ENCODE data around the gene MTERF1. TPM values are rescaled to one million over a fixed set of nuclear protein-coding genes. Genes with fewer than 3 reads are reported as not detected.

The MTERF1 gene
- total RNA-seq, 2 donors from 2014 or later, result 15.5 to 17.5 TPM

DNA sequence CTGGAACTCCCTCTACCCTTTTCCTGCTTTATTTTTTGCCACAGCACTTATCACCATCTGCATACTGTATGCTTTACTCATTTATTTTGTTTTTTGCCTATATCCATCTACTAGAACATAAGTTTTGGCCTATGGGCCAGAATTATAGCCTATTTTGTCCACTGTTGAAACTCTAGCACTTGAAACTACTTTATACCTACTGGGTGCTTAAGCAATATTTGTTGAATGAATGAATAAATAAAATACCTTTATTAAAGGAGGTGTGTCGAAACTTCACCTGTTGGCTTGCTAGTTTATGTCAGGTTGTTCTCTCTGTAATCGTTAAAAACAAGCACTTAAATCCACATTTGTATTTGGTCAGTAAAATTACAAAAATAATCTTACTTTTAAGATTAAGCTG is 53.3 kb downstream of the MTERF1 start:
- H3K27ac ChIP-seq (ENCODE audit: low read depth, low read length), result no peak overlapping the region
- H3K9me3 ChIP-seq (ENCODE audit: control insufficient read depth, low read length), result peaks cover 22% of the 10 kb centered on the region
- no peak overlapping the region for H3K9ac ChIP-seq (ENCODE audit: extremely low read depth, low read length, poor library complexity, severe bottlenecking)
- no peaks in the 10 kb centered on the region for H3K36me3 ChIP-seq (ENCODE audit: control insufficient read depth, insufficient read depth, low read length)
- H3K27me3 ChIP-seq (ENCODE audit: control insufficient read depth, insufficient read depth, low read length, poor library complexity, severe bottlenecking), result no peaks in the 10 kb centered on the region
- Mint-ChIP-seq H3K4me3 (no peak overlapping the region), H3K36me3 (ENCODE audit: low read depth) (no peaks in the 10 kb centered on the region), H3K9me3 (no peaks in the 10 kb centered on the region), H3K27ac (no peak overlapping the region), H3K4me1 (peaks cover 22% of the 10 kb centered on the region), H3K27me3 (ENCODE audit: insufficient read depth) (peaks cover 4% of the 10 kb centered on the region)
- no peaks in the 10 kb centered on the region for H3K4me1 ChIP-seq (ENCODE audit: control insufficient read depth, insufficient read depth, low read length)
- no peak for DNase-seq
- no peak overlapping the region for H3K4me3 ChIP-seq (ENCODE audit: low read length)
- WGBS, 2 experiments (ENCODE audit: insufficient coverage in 1 of 2, insufficient read length in 1 of 2), result 79% methylated on average over 2 of the region's 2 CpGs; no CpG with 5 or more reads in 1 of the 2 experiments
- TF ChIP-seq, protein P1, sequence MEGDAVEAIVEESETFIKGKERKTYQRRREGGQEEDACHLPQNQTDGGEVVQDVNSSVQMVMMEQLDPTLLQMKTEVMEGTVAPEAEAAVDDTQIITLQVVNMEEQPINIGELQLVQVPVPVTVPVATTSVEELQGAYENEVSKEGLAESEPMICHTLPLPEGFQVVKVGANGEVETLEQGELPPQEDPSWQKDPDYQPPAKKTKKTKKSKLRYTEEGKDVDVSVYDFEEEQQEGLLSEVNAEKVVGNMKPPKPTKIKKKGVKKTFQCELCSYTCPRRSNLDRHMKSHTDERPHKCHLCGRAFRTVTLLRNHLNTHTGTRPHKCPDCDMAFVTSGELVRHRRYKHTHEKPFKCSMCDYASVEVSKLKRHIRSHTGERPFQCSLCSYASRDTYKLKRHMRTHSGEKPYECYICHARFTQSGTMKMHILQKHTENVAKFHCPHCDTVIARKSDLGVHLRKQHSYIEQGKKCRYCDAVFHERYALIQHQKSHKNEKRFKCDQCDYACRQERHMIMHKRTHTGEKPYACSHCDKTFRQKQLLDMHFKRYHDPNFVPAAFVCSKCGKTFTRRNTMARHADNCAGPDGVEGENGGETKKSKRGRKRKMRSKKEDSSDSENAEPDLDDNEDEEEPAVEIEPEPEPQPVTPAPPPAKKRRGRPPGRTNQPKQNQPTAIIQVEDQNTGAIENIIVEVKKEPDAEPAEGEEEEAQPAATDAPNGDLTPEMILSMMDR (conservative IDR thresholded peaks at IDR 0.05), result no peak

DNA sequence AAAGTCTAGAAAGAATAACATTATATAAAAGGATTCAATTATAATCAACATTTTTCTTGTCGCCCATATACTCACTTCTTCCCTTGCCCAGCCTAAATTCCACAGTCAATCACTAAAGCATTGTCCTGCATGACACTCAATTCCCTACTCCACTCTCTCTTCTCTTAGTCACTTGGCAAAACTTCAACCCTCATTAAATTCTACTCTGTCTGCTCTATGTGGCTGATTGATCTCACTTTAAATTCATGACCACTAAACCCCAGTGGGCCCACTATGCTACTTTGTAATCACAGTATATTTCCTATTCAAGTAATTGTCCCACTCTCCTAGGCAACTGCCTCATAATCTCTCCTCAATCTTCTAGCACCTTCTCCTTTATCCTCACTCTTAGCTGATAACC is 54.1 kb downstream of the MTERF1 start:
- no peak overlapping the region for H3K4me3 Mint-ChIP-seq
- Histone ChIP-seq H3K4me1 (ENCODE audit: control insufficient read depth, insufficient read depth, low read length) (no peaks in the 10 kb centered on the region), H3K27ac (ENCODE audit: low read depth, low read length) (no peak overlapping the region), H3K27me3 (ENCODE audit: control insufficient read depth, insufficient read depth, low read length, poor library complexity, severe bottlenecking) (no peaks in the 10 kb centered on the region), H3K36me3 (ENCODE audit: control insufficient read depth, insufficient read depth, low read length) (no peaks in the 10 kb centered on the region), H3K4me3 (ENCODE audit: low read length) (no peak overlapping the region), H3K9me3 (ENCODE audit: control insufficient read depth, low read length) (peaks cover 30% of the 10 kb centered on the region), H3K9ac (ENCODE audit: extremely low read depth, low read length, poor library complexity, severe bottlenecking) (no peak overlapping the region)
- H3K4me1 Mint-ChIP-seq, result peaks cover 22% of the 10 kb centered on the region
- TF ChIP-seq, protein P1 (conservative IDR thresholded peaks at IDR 0.05), result no peak
- peaks cover 5% of the 10 kb centered on the region for H3K9me3 Mint-ChIP-seq
- H3K27ac Mint-ChIP-seq, result no peak overlapping the region
- DNase-seq, result no peak
- WGBS, 2 experiments (ENCODE audit: insufficient coverage in 1 of 2, insufficient read length in 1 of 2), result 82 to 97% methylated on average over 1 of the region's 1 CpG
- no peaks in the 10 kb centered on the region for H3K36me3 Mint-ChIP-seq (ENCODE audit: low read depth)
- no peaks in the 10 kb centered on the region for H3K27me3 Mint-ChIP-seq (ENCODE audit: insufficient read depth)

DNA sequence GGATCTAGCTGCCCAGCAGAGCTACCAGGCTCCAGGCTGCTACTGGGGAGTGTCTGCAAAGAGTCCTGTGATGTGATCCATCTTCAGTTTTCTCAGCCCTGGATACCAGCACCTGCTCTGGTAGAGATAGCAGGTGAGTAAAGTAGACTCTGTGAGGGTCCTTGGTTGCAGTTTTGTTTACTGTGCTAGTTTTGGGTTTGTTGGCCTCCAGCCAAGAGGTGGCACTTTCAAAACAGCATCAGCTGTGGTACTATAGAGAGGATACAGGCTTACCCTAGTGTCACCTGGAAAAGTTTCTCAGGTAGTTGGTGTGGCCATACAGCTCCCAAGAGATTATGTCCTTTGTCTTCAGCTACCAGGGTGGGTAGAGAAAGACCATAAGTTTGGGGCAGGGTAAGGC is 56.3 kb downstream of the MTERF1 start:
- Mint-ChIP-seq H3K4me1 (peaks cover 17% of the 10 kb centered on the region), H3K27me3 (ENCODE audit: insufficient read depth) (peaks cover 7% of the 10 kb centered on the region), H3K27ac (no peak overlapping the region), H3K4me3 (no peak overlapping the region), H3K36me3 (ENCODE audit: low read depth) (no peaks in the 10 kb centered on the region), H3K9me3 (peaks cover 9% of the 10 kb centered on the region)
- Histone ChIP-seq H3K9me3 (ENCODE audit: control insufficient read depth, low read length) (peaks cover 47% of the 10 kb centered on the region), H3K36me3 (ENCODE audit: control insufficient read depth, insufficient read depth, low read length) (no peaks in the 10 kb centered on the region), H3K27me3 (ENCODE audit: control insufficient read depth, insufficient read depth, low read length, poor library complexity, severe bottlenecking) (no peaks in the 10 kb centered on the region), H3K9ac (ENCODE audit: extremely low read depth, low read length, poor library complexity, severe bottlenecking) (no peak overlapping the region), H3K27ac (ENCODE audit: low read depth, low read length) (no peak overlapping the region), H3K4me3 (ENCODE audit: low read length) (no peak overlapping the region), H3K4me1 (ENCODE audit: control insufficient read depth, insufficient read depth, low read length) (no peaks in the 10 kb centered on the region)
- no peak for DNase-seq
- TF ChIP-seq, protein P1 (conservative IDR thresholded peaks at IDR 0.05), result no peak

Other genes starting within 250 kb of the MTERF1 start
- gene AKAP9, start 60.2 kb upstream of the MTERF1 start, total RNA-seq, result 10 to 100 TPM; 57.0 to 61.9 TPM